GM19193 (cell line): ENCODE measurements around the gene AKAP3.

Source experiments
- POLR2A ChIP-seq: IDR thresholded peaks from 4 replicates; pipeline ENCODE4 v1.6.1; 2011; ENCODE audit not compliant: insufficient read depth, insufficient read length; ENCODE audit errors: extremely low read depth

AKAP3 gene

GRCh38 chr12:4569261-4569660 lies 79.6 kb downstream of the AKAP3 start:
- TF ChIP-seq POLR2A: no peak

- TF ChIP-seq POLR2A: no peak
Measured at GRCh38 chr12:4567073-4567881, 81.6 kb downstream of the AKAP3 start.

- no peak for TF ChIP-seq POLR2A
Measured at GRCh38 chr12:4566474-4566873, 82.4 kb downstream of the AKAP3 start.
